Gastrocnemius medialis (tissue), 4 donors: ENCODE data around the gene CHST10.

Experiments used
- POLR2A ChIP-seq, 2 donors: fragments of 450-650 bp; IDR thresholded peaks; one replicate each; pipeline ENCODE4 v1.6.1; 2017; ENCODE audit warnings: antibody characterized with exemption in 2 of 2, mild to moderate bottlenecking in 2 of 2, moderate library complexity in 2 of 2
- TF ChIP-seq, protein P1 (sequence below), 5 experiments: fragments of 450-650 bp in 3 of 5; fragments of 200-600 bp in 2 of 5; sonication (generic) in 2 of 5; IDR thresholded peaks in 4 of 5; conservative IDR thresholded peaks in 1 of 5; 1 replicate in 4 of 5; 2 replicates in 1 of 5; pipeline ENCODE4 v1.5.1; 2016 to 2019; ENCODE audit warnings: antibody characterized with exemption in 5 of 5, mild to moderate bottlenecking in 3 of 5, moderate library complexity in 3 of 5

DNA sequence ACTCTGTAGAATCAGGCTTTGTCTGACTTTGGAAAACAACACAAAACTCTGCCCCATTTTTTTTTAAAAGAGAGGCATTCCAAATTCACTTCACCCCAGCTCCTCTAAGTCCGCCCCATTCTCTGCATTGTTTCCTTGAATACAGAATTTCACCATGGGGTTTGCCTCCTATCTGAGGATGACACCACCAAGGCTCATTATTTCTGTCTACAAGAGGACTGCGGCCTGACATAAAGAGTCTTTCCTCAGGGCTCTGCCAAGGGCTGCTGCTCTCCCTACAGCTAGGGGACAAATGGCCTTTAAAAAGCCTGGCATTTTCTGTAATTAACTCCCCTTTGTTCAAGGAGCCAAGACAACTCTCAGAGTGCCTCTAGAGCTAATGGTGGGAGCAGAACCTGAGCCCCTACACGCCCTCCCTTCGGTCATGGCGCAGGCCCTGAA is 4.6 kb downstream of the CHST10 start:
- TF ChIP-seq, protein P1, sequence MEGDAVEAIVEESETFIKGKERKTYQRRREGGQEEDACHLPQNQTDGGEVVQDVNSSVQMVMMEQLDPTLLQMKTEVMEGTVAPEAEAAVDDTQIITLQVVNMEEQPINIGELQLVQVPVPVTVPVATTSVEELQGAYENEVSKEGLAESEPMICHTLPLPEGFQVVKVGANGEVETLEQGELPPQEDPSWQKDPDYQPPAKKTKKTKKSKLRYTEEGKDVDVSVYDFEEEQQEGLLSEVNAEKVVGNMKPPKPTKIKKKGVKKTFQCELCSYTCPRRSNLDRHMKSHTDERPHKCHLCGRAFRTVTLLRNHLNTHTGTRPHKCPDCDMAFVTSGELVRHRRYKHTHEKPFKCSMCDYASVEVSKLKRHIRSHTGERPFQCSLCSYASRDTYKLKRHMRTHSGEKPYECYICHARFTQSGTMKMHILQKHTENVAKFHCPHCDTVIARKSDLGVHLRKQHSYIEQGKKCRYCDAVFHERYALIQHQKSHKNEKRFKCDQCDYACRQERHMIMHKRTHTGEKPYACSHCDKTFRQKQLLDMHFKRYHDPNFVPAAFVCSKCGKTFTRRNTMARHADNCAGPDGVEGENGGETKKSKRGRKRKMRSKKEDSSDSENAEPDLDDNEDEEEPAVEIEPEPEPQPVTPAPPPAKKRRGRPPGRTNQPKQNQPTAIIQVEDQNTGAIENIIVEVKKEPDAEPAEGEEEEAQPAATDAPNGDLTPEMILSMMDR (IDR thresholded peaks at IDR 0.05 in 4 of 5, conservative IDR thresholded peaks at IDR 0.05 in 1 of 5), result no peak
- no peak for TF ChIP-seq POLR2A (IDR thresholded peaks at IDR 0.05)
